ENCODE data around the gene RIMKLB. TPM values are rescaled to one million over a fixed set of nuclear protein-coding genes. Genes with fewer than 3 reads are reported as not detected.
A peak's percentile ranks its signal among the peaks of the same experiment; 100 is the strongest.

The RIMKLB gene
- total RNA-seq (2014; rRNA removed; shearing (Covaris generic)), result 42.4 and 80.3 TPM in 2 replicates

GRCh38 chr12:8697476-8698131 is at the start of gene RIMKLB:
TSS of gene RIMKLB (plus strand) at chr12:8697991. CDS start at chr12:8713867, 15,876 bp downstream.
- Histone ChIP-seq H3K4me3 (ENCODE audit: insufficient read depth, low read depth, low read length) (peak within 1 kb of the TSS; percentile 97), H3K27me3 (ENCODE audit: control insufficient read depth, insufficient read depth, low read length) (no peaks in the 10 kb centered on the region), H3K36me3 (replicated peaks; ENCODE audit: control insufficient read depth, insufficient read depth, low read length) (no peaks in the 10 kb centered on the region; the same call in 1 of the 2 replicates)
- DNase-seq, result peak; percentile 94

- Histone ChIP-seq H3K27me3 (ENCODE audit: control insufficient read depth, insufficient read depth, low read length) (no peaks in the 10 kb centered on the region), H3K4me3 (ENCODE audit: insufficient read depth, low read depth, low read length) (no peak overlapping the region), H3K36me3 (replicated peaks; ENCODE audit: control insufficient read depth, insufficient read depth, low read length) (no peaks in the 10 kb centered on the region)
- no peak for DNase-seq
Measured at GRCh38 chr12:8648576-8649205, 49.1 kb upstream of the RIMKLB start.

- Histone ChIP-seq H3K36me3 (replicated peaks; ENCODE audit: control insufficient read depth, insufficient read depth, low read length) (no peaks in the 10 kb centered on the region), H3K27me3 (ENCODE audit: control insufficient read depth, insufficient read depth, low read length) (no peaks in the 10 kb centered on the region), H3K4me3 (ENCODE audit: insufficient read depth, low read depth, low read length) (no peak overlapping the region)
- DNase-seq, result no peak
Measured at GRCh38 chr12:8655421-8655820, 42.4 kb upstream of the RIMKLB start.

GRCh38 chr12:8658346-8658745 is 39.4 kb upstream of the RIMKLB start:
- Histone ChIP-seq H3K27me3 (ENCODE audit: control insufficient read depth, insufficient read depth, low read length) (no peaks in the 10 kb centered on the region), H3K36me3 (replicated peaks; ENCODE audit: control insufficient read depth, insufficient read depth, low read length) (no peaks in the 10 kb centered on the region)

GRCh38 chr12:8661016-8661415 is 36.8 kb upstream of the RIMKLB start:
- H3K27me3 ChIP-seq (ENCODE audit: control insufficient read depth, insufficient read depth, low read length), result no peaks in the 10 kb centered on the region
- DNase-seq, result no peak

More at GRCh38 chr12:8658346-8658745, 39.4 kb upstream of the RIMKLB start:
- H3K4me3 ChIP-seq (ENCODE audit: insufficient read depth, low read depth, low read length), result no peak overlapping the region
- DNase-seq, result no peak

GRCh38 chr12:8661751-8662150 is 36.0 kb upstream of the RIMKLB start:
- no peak for DNase-seq
- no peaks in the 10 kb centered on the region for H3K27me3 ChIP-seq (ENCODE audit: control insufficient read depth, insufficient read depth, low read length)
- H3K4me3 ChIP-seq (ENCODE audit: insufficient read depth, low read depth, low read length), result no peak overlapping the region
- H3K36me3 ChIP-seq (replicated peaks; ENCODE audit: control insufficient read depth, insufficient read depth, low read length), result no peaks in the 10 kb centered on the region

More at GRCh38 chr12:8661016-8661415, 36.8 kb upstream of the RIMKLB start:
- no peaks in the 10 kb centered on the region for H3K36me3 ChIP-seq (replicated peaks; ENCODE audit: control insufficient read depth, insufficient read depth, low read length)
- H3K4me3 ChIP-seq (ENCODE audit: insufficient read depth, low read depth, low read length), result no peak overlapping the region

GRCh38 chr12:8662593-8662992 is 35.2 kb upstream of the RIMKLB start, which contains the start of gene MFAP5:
TSS of gene MFAP5 (minus strand) at chr12:8662826. CDS start at chr12:8662104, 722 bp downstream.
- H3K4me3 ChIP-seq (ENCODE audit: insufficient read depth, low read depth, low read length), result no peak within 1 kb of the TSS
- DNase-seq, result no peak
- no peaks in the 10 kb centered on the region for H3K27me3 ChIP-seq (ENCODE audit: control insufficient read depth, insufficient read depth, low read length)
- H3K36me3 ChIP-seq (replicated peaks; ENCODE audit: control insufficient read depth, insufficient read depth, low read length), result no peaks in the 10 kb centered on the region

GRCh38 chr12:8664228-8664913 is 33.4 kb upstream of the RIMKLB start:
- H3K27me3 ChIP-seq (ENCODE audit: control insufficient read depth, insufficient read depth, low read length), result no peaks in the 10 kb centered on the region
- H3K36me3 ChIP-seq (replicated peaks; ENCODE audit: control insufficient read depth, insufficient read depth, low read length), result no peaks in the 10 kb centered on the region
- H3K4me3 ChIP-seq (ENCODE audit: insufficient read depth, low read depth, low read length), result no peak overlapping the region
- DNase-seq, result no peak

GRCh38 chr12:8665759-8666158 is 32.0 kb upstream of the RIMKLB start:
- Histone ChIP-seq H3K36me3 (replicated peaks; ENCODE audit: control insufficient read depth, insufficient read depth, low read length) (no peaks in the 10 kb centered on the region), H3K27me3 (ENCODE audit: control insufficient read depth, insufficient read depth, low read length) (no peaks in the 10 kb centered on the region), H3K4me3 (ENCODE audit: insufficient read depth, low read depth, low read length) (no peak overlapping the region)
- no peak for DNase-seq

GRCh38 chr12:8667270-8667669 is 30.5 kb upstream of the RIMKLB start:
- Histone ChIP-seq H3K27me3 (ENCODE audit: control insufficient read depth, insufficient read depth, low read length) (no peaks in the 10 kb centered on the region), H3K4me3 (ENCODE audit: insufficient read depth, low read depth, low read length) (no peak overlapping the region), H3K36me3 (replicated peaks; ENCODE audit: control insufficient read depth, insufficient read depth, low read length) (no peaks in the 10 kb centered on the region)
- no peak for DNase-seq

- Histone ChIP-seq H3K36me3 (replicated peaks; ENCODE audit: control insufficient read depth, insufficient read depth, low read length) (no peaks in the 10 kb centered on the region), H3K27me3 (ENCODE audit: control insufficient read depth, insufficient read depth, low read length) (no peaks in the 10 kb centered on the region), H3K4me3 (ENCODE audit: insufficient read depth, low read depth, low read length) (no peak overlapping the region)
- no peak for DNase-seq
Measured at GRCh38 chr12:8668441-8668840, 29.4 kb upstream of the RIMKLB start.

- Histone ChIP-seq H3K4me3 (ENCODE audit: insufficient read depth, low read depth, low read length) (no peak overlapping the region), H3K27me3 (ENCODE audit: control insufficient read depth, insufficient read depth, low read length) (no peaks in the 10 kb centered on the region), H3K36me3 (replicated peaks; ENCODE audit: control insufficient read depth, insufficient read depth, low read length) (no peaks in the 10 kb centered on the region)
- DNase-seq, result no peak
Measured at GRCh38 chr12:8672381-8672780, 25.4 kb upstream of the RIMKLB start.

GRCh38 chr12:8675591-8676036 is 22.2 kb upstream of the RIMKLB start:
- Histone ChIP-seq H3K36me3 (replicated peaks; ENCODE audit: control insufficient read depth, insufficient read depth, low read length) (no peaks in the 10 kb centered on the region), H3K27me3 (ENCODE audit: control insufficient read depth, insufficient read depth, low read length) (no peaks in the 10 kb centered on the region), H3K4me3 (ENCODE audit: insufficient read depth, low read depth, low read length) (no peak overlapping the region)
- no peak for DNase-seq

GRCh38 chr12:8676651-8677050 is 21.1 kb upstream of the RIMKLB start:
- Histone ChIP-seq H3K36me3 (replicated peaks; ENCODE audit: control insufficient read depth, insufficient read depth, low read length) (no peaks in the 10 kb centered on the region), H3K4me3 (ENCODE audit: insufficient read depth, low read depth, low read length) (no peak overlapping the region), H3K27me3 (ENCODE audit: control insufficient read depth, insufficient read depth, low read length) (no peaks in the 10 kb centered on the region)
- DNase-seq, result peak; percentile 18

- no peak for DNase-seq
- no peaks in the 10 kb centered on the region for H3K36me3 ChIP-seq (replicated peaks; ENCODE audit: control insufficient read depth, insufficient read depth, low read length)
- no peaks in the 10 kb centered on the region for H3K27me3 ChIP-seq (ENCODE audit: control insufficient read depth, insufficient read depth, low read length)
- H3K4me3 ChIP-seq (ENCODE audit: insufficient read depth, low read depth, low read length), result no peak overlapping the region
Measured at GRCh38 chr12:8677362-8677761, 20.4 kb upstream of the RIMKLB start.

Data from H7 (cell line).